ENCODE data around the gene FSIP1.

The FSIP1 gene

DNA sequence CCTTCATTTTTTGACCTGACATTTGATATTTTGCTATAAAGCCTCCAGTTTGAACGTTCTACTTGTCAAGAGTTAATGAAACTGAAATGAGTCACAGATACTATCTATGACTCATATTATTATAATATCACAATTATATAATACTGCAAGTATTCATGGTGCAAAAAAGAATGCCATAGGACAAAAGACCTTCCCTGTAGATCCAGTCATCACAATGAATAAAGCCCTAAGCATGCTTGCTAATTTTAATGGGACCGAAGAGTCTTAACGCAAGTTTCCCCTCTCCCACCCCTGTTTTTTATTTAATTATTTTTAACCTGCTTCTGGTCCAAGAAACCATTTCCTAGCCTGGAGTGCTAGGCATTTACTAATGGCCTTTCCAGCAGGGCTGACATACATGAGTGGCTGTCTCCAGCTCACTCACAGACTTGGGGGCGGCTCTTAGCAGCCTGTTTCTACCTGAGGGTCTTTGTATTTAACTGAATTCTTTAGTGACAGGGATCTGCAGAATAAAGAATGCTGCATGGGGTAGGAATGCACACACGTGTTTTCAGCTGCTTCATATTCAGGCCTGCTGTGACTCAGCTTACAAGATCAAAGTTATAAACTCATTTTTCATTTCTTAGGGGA is 140.5 kb downstream of the FSIP1 start:
- DNase-seq = no peak

DNA sequence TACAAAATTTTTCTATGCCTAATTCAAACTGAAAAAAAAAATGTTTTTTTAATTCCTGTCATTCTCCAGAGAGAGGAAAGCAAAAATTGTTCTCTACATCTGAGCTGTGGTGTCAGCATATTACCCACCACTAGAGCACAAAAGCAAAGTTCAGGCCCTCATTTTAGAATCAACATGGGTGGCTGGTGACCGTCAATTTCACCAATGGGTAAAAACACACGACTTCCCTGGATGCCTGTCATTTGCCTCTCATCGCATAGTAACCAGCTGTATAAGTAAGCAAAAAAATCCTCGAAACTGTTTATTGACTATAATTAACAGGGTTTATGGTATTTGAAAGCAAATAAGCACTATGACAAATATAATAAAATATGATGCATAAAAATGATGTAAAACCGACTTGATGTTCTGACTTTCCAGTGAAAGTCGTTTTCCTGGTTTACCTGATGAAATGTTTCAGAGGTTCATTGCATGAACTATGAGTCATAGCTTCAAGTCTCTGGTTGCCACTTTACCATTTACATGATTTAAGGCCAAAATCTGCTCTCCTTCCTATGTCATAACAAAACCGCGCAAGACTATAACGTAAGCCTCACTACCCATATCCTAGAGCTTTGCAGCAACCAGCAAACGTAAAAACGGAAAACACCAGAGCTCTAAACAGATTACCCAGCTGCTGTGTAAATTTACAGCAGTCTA is 141.3 kb downstream of the FSIP1 start:
- no peak for DNase-seq

DNA sequence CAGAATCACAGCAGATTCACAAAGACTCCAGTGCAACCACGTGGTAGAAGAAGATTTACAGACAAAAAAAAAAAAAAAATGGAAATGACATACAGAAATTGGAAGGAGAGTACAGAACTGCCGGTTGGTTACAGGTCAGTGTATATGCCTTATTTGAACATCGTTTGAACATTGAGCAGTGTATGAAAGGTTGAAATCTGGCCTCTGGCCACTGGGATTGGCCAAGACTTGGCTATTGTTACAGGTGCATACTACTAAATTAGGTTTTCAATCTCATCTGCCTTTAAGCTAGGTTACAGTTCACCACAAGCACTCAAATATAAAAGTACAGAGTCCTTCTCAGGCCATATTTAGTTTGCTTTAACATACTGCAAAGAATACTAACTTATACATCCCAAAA is 142.0 kb downstream of the FSIP1 start:
- DNase-seq = no peak

DNA sequence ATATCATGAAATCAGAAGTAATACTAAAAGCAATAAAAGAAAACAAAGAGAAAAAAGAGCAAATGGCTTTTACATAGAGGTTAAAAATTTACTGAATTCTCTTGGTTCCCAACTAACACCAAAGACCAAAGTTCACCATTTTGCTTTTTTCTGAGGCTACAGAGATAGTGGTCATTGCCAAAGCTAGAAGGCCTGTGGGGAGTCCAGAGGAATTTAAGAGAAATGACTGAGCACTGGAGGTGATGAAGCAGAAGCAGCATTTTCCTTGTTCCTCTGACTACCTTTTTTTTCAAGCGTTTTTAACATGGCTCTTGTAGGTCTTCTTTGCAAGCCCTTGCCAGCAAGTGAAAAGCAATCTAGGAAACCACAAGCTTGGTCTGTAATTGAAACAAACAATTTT is 143.6 kb downstream of the FSIP1 start:
- DNase-seq = no peak

DNA sequence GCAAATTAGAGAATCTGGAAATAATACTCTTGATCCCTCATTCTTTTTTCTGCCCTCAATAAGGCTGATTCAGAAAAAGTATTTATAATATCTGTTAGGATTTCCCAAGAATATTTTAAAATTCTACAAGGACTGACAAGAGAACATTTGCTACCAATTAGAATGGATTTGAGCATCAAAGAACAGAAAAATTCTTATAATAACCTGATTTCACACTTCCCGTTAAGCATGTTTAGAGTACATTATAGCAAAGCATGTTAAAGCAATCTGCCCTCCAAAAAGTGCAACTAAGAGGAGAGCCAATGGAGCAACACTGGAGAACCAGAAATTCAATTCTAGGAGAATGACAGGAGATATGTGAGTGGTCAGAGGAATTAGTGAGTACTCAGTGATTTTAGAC is 144.6 kb downstream of the FSIP1 start:
- DNase-seq = no peak

DNA sequence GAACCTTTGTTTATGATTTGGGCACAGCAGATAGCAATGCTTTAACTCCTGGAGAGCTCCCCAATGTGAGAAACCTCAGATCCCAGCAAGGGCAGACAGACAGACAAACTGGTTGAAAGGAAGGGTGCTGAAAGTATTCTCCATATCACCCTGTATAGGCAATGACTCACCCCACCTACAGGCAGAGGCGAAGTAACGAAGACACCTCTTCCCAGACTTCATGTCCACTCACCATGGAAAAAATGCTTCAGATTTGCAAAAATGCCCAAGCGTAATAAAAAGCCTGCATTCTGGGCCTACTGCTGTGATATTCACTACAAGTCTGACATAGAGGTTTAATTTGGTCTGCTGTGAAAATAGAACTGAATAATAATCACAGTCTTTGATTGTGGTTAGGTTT is 151.3 kb downstream of the FSIP1 start:
- no peak for DNase-seq

DNA sequence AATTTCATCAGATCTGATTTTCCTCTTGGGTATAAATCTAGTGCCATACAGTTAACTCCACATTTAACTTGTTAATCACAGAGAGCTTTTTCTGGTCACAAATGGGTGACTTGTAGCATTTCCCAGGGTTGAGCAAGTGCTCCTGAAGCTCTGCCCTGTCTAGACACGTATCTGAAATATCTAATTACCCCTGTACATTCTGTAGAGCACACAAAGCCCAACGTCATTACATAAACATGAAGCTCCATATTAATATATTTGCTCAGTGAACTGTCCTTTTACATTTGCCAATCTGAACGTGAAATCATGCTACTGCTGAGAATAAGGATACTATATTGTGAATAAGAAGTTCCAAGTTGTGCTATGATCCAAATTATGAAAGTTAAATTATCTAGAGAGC is 152.7 kb downstream of the FSIP1 start:
- DNase-seq = no peak

DNA sequence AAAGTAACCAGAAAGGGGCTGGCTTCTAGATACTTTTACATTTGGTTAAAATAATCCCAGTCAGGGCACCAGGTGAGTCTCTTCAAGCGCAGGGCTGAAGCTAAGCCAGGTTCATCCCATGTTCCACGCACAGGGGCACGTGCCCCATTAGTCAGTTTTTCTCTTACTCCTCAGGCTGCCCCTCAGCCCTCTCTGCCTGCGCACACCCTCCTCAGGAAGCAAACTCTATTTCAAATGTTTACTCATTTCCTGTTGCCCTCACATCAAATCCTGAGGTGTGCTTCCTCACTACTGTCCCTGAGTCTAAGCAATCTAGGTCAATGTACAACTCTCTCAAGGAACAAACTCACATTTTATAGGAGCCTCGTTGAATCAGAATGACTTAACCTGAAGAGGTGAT is 153.3 kb downstream of the FSIP1 start:
- no peak for DNase-seq

DNA sequence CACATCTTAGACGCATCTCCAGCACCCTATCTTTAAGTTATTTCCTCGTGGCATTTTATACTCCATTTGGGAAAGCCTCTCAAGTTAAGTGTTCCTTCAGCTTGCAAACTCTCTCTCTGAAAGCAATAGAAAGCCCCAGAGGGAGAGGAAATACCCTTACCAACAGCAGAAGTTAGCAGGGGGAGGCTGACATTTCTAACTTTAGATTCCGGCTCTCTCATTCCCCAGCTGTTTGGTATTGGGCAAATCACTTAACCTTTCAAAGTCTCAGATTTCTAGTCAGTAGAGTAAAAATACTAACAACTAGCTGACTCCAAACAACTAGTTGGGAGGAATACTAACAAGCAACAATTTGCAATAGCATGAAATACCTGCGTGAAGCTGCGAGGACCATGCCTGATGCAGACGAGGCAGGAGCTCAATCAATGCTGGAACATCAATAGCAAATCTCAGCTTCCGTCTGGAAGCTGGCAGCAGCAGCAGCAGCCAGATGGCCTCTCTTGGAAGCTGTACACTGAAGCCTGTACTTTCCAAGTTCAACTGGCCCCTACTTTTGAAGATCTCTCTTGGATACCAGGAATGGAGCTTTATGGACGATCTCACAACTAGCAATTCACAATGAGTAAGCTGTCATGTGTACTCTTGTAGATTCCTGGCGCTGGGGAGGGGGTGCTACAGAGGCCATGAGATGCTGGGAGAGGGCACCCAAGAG is 153.9 kb downstream of the FSIP1 start:
- DNase-seq = no peak

DNA sequence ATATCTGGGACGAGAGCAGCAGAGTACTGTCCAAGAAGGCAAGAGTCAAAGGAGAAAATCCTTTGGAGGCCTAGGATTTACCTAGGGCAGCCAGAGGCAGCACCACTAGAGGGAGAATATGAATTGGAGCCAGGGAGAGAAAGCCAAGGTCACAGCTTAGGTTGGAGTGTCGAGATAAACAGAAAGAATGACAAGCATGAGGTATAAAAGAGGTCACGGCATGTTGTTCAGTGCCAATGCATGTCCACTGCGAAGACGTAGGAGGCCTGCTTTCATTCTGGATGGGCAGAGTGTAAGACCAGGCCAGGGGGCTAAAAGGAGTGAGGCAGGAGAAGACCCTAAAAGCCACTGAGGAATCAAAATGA is 154.5 kb downstream of the FSIP1 start:
- DNase-seq = no peak

DNA sequence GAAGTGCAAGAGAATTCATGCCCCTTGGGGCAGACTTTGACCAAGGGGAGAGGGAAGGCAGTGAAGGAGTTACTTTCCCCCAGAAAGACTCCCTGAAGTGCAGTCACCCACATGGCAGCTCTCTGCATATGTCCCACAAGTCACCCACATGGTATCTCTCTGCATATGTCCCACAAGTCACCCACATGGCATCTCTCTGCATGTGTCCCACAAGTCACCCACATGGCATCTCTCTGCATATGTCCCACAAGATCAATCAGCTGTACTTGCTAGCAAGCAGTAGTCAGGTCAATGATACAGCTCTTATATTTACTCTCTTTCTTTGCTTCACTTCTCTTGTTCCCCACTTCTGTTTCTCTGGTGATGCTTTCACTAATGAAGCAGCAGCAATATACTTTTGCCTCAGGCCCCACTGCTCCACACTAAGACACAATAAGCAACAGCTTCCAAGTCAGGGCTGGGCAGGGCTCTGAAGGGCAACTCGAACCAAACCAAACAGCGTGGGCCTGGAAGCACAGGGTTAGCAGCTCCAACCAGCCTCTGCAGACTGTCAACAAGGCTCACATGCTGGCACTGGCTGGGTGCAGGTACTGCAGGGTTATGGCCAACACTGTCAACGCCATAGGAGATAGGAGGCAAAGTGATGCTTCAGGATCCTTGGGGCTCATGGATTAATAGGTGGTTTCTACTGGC is 155.0 kb downstream of the FSIP1 start:
- DNase-seq = no peak

DNA sequence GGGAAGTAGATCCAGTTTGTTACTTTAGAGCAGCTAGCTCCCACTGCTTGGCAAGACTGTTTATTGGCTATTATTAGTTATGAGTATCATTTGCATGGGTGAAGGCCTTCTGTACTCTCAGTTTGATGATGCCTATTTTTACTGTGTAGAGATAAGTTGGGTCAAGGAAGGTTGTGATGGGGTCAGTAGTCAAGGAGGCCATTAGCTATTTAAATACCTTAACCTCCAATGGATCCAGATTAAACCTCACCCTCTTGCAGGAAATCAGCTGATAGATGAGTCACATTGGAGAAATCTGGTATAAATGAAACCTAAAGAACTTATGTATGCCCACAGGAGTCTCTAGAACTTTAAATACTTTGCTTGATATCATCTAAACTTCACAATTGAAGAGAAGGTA is 156.8 kb downstream of the FSIP1 start:
- no peak for DNase-seq

DNA sequence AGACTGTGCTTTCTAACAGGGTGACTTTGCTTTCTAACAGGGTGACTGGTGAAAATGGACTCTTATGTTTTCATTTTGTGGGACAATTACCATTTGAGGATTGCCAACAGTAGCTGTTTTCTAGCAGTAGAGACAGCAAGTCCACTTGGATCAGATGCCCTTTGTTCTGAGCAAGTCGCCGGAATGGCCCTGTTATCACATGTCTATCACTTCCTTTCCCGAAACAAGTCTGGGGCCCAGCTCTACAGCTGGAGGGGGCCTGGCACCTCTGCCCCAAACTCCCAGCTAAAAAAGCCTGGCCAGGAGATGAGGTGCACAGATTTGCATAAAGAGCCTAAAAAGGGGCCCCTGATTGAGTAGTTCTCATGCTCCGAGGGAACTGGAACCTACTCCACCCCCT is 157.2 kb downstream of the FSIP1 start:
- no peak for DNase-seq

DNA sequence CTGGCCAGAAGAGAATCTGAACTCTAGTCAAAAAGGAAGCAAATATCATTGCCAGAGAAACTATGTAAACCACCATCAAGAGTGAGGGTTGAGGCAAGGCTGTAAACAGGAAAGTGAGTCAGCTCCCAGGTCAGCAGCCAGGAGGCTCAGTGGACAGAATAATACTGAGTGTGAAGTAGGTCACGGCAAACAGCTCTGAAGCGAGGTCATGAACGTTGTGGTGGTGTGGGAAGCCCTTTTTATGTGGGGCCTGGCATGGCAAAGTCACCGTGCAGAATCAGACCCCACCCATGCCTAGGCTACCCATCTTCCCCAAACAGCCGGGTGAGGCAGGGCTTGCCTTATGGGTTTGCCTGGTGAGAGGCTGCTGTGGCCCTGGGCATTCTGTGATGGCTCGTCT is 157.8 kb downstream of the FSIP1 start:
- no peak for DNase-seq

DNA sequence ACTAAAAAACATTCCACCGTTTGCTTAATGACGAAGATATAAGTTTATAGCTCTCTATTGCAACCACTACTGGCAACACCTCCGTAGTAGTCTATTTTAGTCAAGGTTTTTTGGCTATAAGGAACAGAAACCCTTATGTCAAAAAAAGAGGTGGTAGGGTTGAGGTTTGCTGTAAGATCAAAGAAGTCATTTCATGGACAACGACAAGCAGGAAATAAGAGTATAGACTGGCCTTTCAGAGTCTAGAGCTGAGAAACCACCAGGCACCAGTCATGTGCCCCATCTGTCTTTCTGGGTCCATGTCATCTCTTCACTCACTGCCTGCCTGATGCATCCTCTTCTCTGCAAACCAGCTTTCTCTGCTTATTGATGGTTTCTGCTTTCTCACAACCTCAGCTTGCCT is 159.1 kb downstream of the FSIP1 start:
- no peak for DNase-seq

DNA sequence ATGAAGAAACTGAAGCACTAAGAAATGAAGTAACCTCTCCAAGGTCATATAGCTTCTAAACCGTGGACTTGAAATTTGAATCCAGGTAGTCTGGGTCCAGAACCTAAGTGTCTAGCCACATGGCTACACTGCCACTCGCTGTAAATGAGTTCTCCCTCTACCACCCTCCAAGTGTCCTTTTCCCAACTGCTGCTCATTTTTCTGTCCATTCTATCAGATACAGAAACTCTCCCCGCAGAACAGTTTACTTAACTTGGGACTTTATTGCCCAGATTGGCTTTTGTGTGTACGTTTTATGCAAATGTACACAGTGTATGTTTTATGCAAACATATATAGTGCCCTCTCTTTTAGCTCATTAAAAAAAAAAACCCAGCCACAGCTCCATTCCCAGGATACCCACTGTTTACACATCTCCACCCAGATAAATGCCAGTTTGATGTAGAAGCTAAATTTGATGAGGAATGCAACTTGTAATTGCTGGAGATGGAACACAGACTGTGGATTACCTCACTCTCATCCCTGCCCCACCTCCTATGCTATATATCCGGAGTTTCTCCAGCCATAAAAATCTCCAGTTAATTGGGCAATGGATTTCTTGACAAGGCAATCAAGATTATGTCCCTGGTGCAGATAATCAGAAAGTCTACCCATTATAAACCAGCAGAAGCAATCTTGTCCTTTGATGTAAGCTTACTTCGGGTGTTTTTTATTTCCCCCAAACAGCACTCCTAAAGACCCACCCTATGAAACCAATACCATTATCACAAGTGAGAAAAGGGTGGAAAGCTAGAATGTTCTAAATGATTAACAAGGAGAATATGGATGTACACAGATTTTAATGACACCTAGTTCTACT is 159.8 kb downstream of the FSIP1 start:
- no peak for DNase-seq

DNA sequence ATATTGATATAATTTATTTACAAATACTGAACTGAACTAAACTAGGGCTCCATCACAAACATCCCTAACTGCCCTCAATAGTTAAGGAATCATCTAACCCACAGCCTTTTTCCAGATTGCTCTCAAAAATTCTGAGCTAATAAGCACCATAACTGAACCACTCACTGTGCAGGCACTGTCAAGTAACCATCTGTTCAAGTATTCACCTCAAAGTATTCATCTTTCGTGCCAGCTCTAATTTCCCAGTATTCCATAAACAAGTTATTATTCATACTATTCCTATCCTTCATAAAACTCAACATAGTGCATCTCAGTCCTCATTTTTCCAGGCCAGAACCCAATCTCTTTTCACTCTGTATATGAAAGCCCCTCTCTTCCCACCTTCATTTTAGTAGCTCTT is 160.7 kb downstream of the FSIP1 start:
- no peak for DNase-seq

DNA sequence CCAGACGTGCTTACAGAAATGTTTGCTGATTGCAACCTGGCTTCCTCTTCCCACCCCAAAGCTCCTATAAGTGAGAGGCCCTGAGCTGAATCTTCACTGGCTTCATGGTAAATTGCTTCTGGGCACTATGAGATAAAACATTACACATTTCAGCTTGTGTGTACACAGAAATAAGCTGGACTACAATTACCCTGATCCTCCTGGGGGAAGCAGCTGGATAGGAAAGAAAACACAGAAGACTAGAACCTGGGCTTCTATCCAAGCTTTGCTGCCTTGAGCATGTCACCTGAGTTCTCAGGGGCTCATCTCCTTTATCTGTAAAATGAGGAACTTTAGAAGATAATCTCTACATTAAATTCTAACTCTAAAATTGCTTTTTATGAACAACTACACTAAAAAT is 161.4 kb downstream of the FSIP1 start:
- no peak for DNase-seq

DNA sequence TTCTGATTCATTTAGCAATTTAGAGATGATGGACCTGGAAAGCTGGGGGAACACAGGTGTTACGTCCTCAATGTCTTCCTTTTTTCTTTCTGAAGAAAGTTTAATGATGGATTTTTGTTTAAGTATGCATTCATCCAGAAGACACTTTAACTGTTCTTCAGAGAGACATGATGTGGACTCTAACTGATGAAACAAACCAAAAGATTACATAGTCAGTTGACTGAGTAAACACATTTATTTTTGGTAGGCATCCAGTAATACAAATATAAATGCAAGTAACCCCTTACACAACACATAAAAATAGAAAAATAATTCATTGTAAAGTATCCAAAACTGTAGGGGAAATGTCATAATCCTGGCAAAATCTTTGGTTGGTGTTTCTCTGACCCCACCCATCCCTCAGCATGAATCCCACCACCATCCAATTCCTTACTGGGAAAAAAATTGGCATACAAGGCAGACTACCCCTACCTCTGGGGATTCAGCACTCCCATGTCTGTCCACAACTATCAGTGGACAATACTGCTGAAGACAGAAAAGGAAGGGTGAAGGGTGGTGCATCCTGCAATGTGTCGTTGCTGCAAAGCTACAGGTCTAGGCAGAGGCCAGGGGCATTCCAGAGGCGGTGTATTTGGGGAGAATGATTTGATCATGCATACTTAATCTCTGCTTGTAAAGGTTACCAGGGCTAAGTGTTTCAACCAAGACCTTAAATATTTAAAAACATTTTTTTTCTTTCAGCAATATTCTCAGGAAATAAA is 164.4 kb downstream of the FSIP1 start:
- DNase-seq = no peak

DNA sequence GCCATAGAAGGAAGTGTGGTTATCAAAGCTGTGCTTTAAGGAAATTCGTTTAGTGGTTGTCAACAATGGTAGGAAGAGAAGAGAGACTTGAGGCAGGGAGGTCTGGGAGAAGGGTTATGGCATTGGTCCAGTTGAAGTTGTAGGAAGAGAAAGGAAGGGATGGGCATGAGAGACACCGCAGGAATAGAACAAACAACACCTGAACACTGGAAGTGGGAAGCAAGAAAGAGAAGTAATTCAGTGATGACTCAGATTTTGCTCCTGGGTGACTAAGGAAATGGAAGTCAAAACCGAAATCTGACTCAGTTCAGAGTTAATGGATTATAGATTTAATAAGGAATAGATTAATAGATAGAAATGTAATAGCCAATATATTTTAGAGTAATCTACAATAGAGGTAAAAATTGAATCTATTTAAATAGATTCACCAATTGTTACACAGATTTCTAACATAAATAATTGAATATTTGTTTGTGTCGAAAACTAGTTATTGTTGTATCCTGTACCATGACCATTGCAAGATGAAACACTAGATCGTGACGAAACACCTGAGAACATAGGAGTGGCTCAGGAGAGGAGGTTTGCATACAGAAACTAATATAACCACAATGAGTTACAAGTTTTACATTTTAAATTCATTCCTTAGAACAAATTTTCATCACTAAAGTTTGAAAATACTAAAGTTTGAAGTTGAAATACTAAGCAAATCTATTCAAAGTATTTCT is 165.7 kb downstream of the FSIP1 start:
- DNase-seq = no peak

DNA sequence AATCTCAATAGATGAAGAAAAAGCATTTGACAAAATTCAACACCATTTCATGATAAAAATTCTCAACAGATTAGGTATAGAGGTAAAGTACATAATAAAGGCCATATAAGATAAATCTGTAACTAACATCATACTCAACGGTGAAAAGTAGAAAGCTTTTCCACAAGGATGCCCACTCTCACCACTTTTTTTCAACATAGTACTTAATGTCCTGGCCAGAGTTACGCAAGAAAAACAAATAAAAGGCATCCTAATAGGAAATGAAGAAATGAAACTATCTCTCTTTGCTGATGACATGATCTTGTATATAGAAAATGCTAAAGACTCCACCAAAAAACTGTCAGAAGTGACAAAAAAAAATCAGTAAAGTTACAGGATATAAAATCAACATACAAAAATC is 168.8 kb downstream of the FSIP1 start:
- no peak for DNase-seq

DNA sequence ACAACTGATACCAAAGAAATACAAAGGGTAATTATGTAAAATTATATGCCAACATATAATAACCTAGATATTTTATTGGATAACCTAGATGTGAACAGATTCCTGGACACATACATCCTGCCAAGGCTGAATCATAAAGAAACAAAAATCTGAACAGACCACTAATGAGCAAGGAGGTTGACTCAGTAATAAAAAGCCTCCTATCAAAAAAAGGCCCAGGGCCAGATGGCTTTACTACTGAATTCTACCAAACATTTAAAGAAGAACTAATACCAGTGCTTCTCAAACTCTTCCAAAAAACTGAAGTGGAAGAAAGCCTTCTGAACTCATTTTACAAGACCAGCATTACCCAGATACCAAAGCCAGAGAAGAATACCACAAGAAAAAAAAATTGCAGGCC is 169.4 kb downstream of the FSIP1 start:
- no peak for DNase-seq
